ENCODE measurements around the gene PGAP6. TPM values are rescaled to one million over a fixed set of nuclear protein-coding genes. Genes with fewer than 3 reads are reported as not detected.
"Not testable (repeated sequence)": the region's sequence is repeated elsewhere in the genome, so short reads cannot be mapped to it uniquely, and the experiment has no call there.

PGAP6 gene
- total and polyA plus RNA-seq, 3 donors from 2014 or later: 121 to 265 (median 261) TPM

GRCh38 chr16:333406-334094, 48.2 kb downstream of the PGAP6 start:
- no peak overlapping the region for H3K27ac ChIP-seq
- TF ChIP-seq POLR2A (IDR thresholded peaks at IDR 0.05): no peak
- TF ChIP-seq CTCF (IDR thresholded peaks at IDR 0.05): no peak
- H3K27me3 ChIP-seq: no peaks in the 10 kb centered on the region
- H3K4me3 ChIP-seq: no peak overlapping the region
- no peaks in the 10 kb centered on the region for H3K36me3 ChIP-seq (ENCODE audit: low read depth, missing control alignments)
- H3K9me3 ChIP-seq: no peaks in the 10 kb centered on the region
- H3K4me1 ChIP-seq: peaks cover 5% of the 10 kb centered on the region
- intact Hi-C loops (cut with DNase I; ENCODE audit: low total_unique reads): no loop called here
- DNase-seq: no peak
- WGBS, 2 donors: 66 to 73% methylated on average over 6 of the region's 6 CpGs

- H3K27me3 ChIP-seq; H3K36me3 ChIP-seq (ENCODE audit: low read depth, missing control alignments); H3K4me1 ChIP-seq; H3K9me3 ChIP-seq; intact Hi-C loops (cut with DNase I; ENCODE audit: low total_unique reads); H3K4me3 ChIP-seq; DNase-seq; H3K27ac ChIP-seq: not testable (repeated sequence)
- WGBS, 2 donors: 44 to 49% methylated on average over 6 of the region's 6 CpGs
Observed at GRCh38 chr16:331181-331814, 50.5 kb downstream of the PGAP6 start.

- Histone ChIP-seq H3K27ac (no peak overlapping the region), H3K9me3 (no peaks in the 10 kb centered on the region), H3K36me3 (ENCODE audit: low read depth, missing control alignments) (no peaks in the 10 kb centered on the region), H3K4me3 (no peak overlapping the region), H3K27me3 (no peaks in the 10 kb centered on the region), H3K4me1 (peaks cover 5% of the 10 kb centered on the region)
- intact Hi-C loops (cut with DNase I; ENCODE audit: low total_unique reads): no loop called here
- no peak for DNase-seq
- TF ChIP-seq POLR2A (IDR thresholded peaks at IDR 0.05) (no peak), CTCF (IDR thresholded peaks at IDR 0.05) (no peak)
- WGBS, 2 donors: 68 to 78% methylated on average over 2 of the region's 2 CpGs
Observed at GRCh38 chr16:330741-331140, 51.0 kb downstream of the PGAP6 start.

- no peak for DNase-seq
- H3K27ac ChIP-seq: no peak overlapping the region
- no peaks in the 10 kb centered on the region for H3K36me3 ChIP-seq (ENCODE audit: low read depth, missing control alignments)
- H3K9me3 ChIP-seq: no peaks in the 10 kb centered on the region
- WGBS, 2 donors: 87 to 92% methylated on average over 18 to 28 of the region's 28 CpGs
- H3K4me1 ChIP-seq: peaks cover under 1% of the 10 kb centered on the region
- H3K27me3 ChIP-seq: no peaks in the 10 kb centered on the region
- intact Hi-C loops (cut with DNase I; ENCODE audit: low total_unique reads): no loop called here
- no peak overlapping the region for H3K4me3 ChIP-seq
- TF ChIP-seq CTCF (IDR thresholded peaks at IDR 0.05) (no peak), POLR2A (IDR thresholded peaks at IDR 0.05) (no peak)
Observed at GRCh38 chr16:325375-326145, 56.2 kb downstream of the PGAP6 start.
